ENCODE data around the gene PATL2.
"Not testable (repeated sequence)": the region's sequence is repeated elsewhere in the genome, so short reads cannot be mapped to it uniquely, and the experiment has no call there.

Gene PATL2

DNA sequence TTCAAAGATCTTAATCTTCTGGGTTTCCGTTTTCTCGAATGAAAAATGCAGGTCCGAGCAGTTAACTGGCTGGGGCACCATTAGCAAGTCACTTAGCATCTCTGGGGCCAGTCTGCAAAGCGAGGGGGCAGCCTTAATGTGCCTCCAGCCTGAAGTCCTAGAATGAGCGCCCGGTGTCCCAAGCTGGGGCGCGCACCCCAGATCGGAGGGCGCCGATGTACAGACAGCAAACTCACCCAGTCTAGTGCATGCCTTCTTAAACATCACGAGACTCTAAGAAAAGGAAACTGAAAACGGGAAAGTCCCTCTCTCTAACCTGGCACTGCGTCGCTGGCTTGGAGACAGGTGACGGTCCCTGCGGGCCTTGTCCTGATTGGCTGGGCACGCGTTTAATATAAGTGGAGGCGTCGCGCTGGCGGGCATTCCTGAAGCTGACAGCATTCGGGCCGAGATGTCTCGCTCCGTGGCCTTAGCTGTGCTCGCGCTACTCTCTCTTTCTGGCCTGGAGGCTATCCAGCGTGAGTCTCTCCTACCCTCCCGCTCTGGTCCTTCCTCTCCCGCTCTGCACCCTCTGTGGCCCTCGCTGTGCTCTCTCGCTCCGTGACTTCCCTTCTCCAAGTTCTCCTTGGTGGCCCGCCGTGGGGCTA is at the start of gene PATL2, which contains the start of gene B2M:
TSS of gene PATL2 (minus strand) at position 228 of the 647 bp plus-strand sequence. CDS start 34,833 bp downstream, outside the sequence.
TSS of gene B2M (plus strand) at position 422 of the 647 bp plus-strand sequence. CDS start at position 452, 30 bp downstream.
- peak; percentile 89 for DNase-seq (ENCODE audit: low read depth)

GRCh38 chr15:44753345-44753744 is 42.2 kb upstream of the PATL2 start:
- DNase-seq (ENCODE audit: low read depth) = no peak

- DNase-seq (ENCODE audit: low read depth) = not testable (repeated sequence)
These were observed 32.3 kb upstream of the PATL2 start for GRCh38 chr15:44743454-44743853.

GRCh38 chr15:44739222-44739847 is 28.2 kb upstream of the PATL2 start:
- not testable (repeated sequence) for DNase-seq (ENCODE audit: low read depth)

DNA sequence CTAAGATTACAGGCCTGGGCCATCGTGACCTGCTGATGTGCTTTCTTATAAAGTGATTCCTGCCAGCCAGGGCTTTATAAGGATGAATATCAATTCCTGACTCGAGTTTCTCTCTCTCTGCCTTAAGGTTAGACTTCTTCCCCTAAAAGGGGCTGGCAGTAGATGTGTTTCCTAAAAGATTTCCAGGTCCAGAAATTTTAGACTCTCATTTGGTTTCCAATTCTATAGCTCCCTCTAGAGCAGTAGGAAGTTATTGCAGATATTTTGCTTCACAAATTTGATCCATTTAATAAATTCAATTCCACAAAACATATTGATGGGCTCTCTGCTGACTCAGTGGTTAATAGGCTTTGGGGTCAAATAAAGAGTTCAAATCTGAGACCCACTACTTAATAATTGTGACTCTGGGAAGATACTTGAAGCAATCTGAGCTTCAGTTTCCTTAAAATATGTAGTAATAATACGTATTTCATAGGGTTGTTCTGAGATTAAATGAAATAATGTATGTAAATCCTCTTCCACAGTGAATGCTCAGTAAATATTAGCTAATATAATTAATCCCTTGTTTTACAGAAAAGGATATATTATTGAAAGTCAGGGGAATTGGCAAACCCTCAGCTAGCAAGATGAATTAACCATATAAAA is 27.3 kb upstream of the PATL2 start:
- no peak for DNase-seq (ENCODE audit: low read depth)

DNA sequence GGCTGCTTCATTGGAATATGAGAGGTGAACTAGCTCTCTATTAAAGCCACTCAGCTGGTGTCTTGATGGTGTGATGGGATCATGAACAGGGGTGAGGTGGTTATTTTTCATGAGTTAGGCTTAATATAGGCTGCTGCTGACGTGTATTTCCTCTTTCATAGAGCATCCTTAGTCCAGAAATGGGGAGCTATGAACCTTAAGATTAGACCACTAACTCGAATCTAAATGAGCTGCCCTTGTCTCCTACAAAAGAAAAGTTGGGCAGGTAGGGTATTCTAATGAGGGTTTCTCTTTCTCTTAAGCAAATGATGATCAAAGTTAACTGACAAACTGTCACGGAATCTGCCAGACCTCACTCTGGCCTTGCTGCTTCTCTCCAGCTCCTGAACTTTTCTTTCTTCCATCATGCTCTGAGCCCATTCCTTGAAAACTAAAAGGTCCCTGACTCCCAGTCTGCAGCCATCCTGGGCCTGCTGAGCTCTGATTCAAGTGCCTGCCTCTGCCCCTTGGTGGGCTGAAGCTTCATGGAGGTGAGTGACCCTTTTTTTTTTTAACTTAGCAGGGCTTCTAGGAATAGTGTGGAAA is 25.1 kb upstream of the PATL2 start, which contains the start of gene TRIM69:
TSS of gene TRIM69 (plus strand) at position 348 of the 585 bp plus-strand sequence. CDS start at position 525, 177 bp downstream.
- DNase-seq (ENCODE audit: low read depth) = no peak

- DNase-seq (ENCODE audit: low read depth) = no peak
These were observed 24.5 kb upstream of the PATL2 start for GRCh38 chr15:44735482-44736180.

DNA sequence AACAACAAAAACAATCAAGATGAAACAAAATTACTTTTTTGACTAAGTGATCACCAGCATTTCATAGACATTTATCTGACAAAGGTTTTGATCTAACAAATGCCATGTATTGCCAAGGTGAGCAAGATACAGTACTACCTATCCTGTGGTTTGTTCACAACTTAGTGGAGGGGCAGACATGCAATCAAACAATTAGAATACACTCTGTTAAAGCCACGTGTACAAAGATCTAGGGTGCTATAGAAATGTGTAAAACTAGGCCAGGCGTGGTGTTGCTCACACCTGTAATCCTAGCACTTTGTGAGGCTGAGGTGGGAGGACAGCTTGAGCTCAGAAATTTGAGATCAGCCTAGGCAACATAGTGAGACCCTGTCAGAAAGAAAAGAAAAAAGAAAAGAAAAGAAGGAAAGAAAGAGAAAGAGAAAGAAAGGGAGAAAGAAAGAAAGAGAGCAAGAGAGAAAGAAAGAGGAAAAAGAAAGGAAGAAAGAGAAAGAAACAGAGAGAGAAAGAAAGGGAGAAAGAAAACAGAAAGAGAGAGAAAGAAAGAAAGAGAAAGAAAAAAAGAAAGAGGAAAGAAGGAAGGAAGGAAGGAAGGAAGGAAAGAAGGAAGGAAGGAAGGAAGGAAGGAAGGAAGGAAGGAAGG is 23.8 kb upstream of the PATL2 start:
- no peak for DNase-seq (ENCODE audit: low read depth)

GRCh38 chr15:44729408-44730127 is 18.4 kb upstream of the PATL2 start:
- DNase-seq (ENCODE audit: low read depth) = no peak

GRCh38 chr15:44728576-44729407 is 17.7 kb upstream of the PATL2 start:
- DNase-seq (ENCODE audit: low read depth) = peak; percentile 88

- DNase-seq (ENCODE audit: low read depth) = not testable (repeated sequence)
These were observed 17.1 kb upstream of the PATL2 start for GRCh38 chr15:44728232-44728575.

- DNase-seq (ENCODE audit: low read depth) = no peak
These were observed 16.5 kb upstream of the PATL2 start for GRCh38 chr15:44727485-44728231.

DNA sequence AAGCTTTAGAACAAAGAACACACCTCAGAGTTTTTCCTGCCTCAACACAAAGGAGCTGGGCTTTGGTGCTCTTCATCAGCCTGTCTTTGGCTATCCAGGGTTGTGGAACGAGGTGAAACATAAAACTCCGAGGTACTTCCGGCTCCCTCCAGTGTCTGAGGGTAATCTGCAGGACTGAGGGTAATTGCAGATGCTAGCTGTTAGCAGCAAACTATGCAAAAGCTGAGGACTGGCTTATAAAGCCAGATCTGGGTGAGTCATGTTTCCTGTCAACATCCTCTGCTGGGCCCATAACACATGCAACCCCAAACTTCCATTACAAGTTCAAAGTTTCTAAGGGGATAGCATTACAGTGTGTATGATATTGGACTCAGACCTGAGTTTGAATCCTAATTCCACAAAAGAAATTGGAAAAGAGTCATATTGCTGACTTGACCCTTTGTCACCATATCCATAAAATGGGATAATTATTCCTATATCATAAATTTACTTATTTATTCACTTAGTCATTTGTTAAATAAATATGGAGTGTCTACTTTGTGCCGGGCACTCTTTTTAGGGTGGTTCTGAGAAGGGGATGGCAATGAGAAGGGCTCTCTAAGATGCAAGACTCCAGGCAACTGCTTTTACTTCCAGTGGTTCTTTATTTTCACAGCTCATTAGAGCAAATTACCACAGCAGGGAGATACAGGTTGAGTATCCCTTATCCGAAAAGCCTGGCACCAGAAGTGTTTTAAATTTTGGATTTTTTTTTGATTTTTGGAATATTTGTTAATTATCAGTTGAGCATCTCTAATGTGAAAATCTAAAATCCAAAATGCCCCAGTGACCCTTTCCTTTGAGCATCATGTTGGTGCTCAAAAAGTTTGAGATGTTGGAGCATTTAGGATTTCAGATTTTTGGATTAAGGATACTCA is 15.7 kb upstream of the PATL2 start:
- DNase-seq (ENCODE audit: low read depth) = no peak

GRCh38 chr15:44726136-44726535 is 15.0 kb upstream of the PATL2 start:
- no peak for DNase-seq (ENCODE audit: low read depth)

DNA sequence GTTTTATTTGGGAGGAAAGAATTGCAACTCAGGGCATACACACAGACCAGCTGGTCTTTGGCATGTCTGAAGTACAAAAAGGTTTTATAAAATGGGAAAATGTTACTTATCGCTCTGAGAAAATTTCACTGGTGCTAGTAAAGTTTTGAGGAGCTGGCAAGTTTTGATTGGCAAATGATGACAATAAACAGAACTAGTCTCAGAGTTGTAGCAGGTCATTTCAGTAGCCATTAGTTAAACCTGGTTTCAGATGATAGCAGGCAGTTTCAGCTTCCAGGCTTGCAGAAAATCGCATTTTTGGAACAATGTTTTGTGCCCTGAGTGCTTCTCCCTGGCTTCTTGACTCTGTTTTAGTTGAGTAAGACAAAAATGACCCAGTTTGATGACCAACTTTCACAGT is 10.9 kb upstream of the PATL2 start:
- no peak for DNase-seq (ENCODE audit: low read depth)

DNA sequence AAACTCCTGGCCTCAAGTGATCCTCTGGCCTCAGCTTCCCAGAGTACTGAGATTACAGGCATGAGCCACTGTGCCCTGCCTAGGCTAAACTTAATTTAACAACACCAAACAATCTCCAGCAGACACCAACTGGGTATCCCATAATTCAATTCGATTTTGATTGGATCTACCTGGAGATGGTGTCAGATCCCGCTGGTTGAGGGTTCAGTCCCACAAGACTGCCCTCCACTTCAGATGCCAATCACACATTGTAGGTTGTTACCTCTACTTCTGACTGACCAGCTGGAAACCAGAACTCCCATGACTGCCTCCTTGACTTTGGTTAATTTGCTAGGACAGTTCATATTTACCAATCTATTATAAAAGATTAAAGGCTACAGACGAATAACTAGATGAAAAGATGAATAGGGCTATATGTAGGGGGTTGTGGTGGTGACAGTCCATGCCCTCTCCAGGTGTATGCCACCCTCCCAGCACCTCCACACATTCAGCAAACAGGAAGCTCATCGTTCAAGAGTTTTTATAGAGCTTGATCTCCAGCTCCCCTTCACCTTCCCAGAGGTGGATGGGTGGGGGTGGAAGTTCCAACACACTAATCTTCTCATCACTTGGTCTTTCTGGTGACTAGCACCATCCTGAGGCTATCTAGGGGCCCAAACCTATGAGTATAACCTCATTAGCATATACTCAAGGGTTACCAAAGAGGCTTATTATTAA is 9.5 kb upstream of the PATL2 start:
- no peak for DNase-seq (ENCODE audit: low read depth)

DNA sequence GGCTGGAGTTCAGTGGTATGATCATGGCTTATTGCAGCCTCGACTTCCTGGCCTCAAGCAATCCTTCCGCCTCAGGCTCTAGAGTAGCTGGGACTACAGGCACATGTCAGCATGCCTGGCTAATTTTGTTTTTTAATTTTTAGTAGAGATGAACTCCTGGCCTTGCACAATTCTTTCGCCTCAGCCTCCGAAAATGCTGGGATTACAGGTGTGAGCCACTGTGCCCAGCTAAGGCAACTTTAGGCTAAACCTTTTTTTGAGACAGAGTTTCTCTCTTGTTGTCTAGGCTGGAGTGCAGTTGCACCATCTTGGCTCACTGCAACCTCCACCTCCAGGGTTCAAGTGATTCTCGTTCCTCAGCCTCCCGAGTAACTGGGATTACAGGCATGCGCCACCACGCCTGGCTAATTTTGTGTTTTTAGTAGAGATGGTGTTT is 8.9 kb upstream of the PATL2 start:
- DNase-seq (ENCODE audit: low read depth) = not testable (repeated sequence)

Data from stimulated activated CD8-positive, alpha-beta memory T cell treated with anti-CD3 and anti-CD28 coated beads, Interleukin-12 subunit alpha, Interleukin-12 subunit beta, amount 100 ng/mL, for 4 hours (primary cell).